GM21526 (cell line): ENCODE data around the gene CACNA2D3.
"Not testable (repeated sequence)": the region's sequence is repeated elsewhere in the genome, so short reads cannot be mapped to it uniquely, and the experiment has no call there.

Experiments used
- ATAC-seq: cut with Tn5 transposase; IDR thresholded peaks from one replicate; pipeline ENCODE4 v1.9.1; 2021; ENCODE audit warnings: moderate library complexity; ENCODE audit not compliant: unreplicated experiment, low FRiP score

CACNA2D3 gene

DNA sequence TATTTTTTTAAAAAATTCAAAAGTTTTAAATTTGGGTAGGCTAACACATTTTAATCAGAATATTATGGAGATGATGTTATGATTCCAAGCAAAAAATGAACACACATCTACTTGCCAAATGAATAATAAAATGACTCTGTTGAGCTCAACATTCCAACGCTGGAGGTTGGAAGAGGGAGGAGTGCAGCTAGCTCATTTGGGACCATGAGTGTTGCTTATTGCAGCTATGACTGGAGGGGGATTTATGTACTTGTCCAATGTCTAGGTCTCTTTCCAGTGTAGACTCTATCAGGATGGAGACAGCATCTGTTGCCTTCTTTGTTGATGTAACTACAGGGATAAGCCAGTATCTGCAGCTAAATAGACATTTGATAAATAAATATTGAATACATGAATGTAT, 310.6 kb downstream of the CACNA2D3 start:
- no peak for ATAC-seq

DNA sequence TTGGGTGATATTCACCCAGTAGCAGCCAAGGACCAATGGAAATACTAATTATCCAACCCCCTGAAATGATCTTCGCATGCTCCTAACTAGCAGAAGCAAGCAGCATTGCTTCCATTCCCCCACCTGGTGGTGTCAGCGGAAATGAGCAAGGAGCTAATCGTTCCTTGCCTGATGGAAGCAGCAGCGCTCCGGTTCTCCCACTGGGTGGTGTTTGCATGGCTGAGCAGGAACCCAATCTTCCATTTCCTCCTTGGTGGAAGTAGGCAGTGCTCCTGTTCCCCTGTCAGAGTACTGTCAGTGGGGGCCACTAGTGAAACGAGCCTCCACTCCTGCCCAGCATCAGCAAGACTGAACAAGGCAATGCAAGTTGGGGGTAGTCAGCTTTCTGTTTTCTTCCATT, 311.5 kb downstream of the CACNA2D3 start:
- no peak for ATAC-seq

GRCh38 chr3:54434756-54435155, 312.4 kb downstream of the CACNA2D3 start:
- no peak for ATAC-seq

DNA sequence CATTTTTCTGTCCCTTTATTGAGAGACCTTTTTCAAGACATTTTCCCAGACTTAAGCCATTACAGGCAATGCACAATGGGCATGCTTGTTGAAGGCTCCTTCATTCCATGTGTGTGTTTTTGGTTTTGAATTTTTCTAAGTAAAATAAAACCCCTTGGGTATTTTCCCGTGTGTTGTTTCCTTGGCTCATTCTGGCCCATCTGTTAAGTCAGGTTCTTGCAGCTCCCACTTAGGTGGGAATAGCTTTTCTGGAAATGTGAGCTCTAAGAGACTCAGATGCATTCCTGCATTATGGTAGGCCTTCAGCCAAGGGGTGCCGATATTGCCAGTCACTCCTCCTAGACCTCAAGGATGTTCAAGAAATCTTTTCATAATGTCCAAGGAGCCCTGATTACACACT, 314.9 kb downstream of the CACNA2D3 start:
- ATAC-seq: no peak

DNA sequence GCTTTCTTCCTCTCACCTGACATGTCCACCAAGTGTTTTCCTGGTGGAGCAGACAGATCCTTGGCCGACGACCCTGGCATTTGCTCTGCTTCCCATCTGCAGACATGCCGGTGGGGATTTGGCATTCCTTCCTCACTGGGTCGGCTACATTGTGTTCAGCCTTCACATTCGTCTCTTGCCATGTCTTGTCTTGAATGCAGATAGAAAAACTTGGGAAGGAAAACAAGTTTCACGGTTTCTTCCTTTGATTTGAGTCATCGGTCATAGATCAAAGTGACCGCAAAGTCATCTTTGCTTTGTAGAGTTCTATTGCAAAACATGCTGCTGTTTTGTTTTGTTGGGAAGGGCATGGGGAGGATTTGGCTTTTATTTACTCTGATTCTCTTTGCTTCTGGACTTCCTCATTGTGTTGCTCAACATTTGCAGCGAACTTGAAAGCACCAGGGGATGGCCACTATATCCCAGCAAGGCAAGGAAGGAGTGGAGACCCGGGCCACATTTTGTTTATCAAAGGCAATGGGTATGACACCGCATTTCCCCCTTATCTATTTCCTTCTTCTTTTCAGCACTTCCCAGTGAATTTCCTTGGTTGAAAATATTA, 321.3 kb downstream of the CACNA2D3 start:
- no peak for ATAC-seq

DNA sequence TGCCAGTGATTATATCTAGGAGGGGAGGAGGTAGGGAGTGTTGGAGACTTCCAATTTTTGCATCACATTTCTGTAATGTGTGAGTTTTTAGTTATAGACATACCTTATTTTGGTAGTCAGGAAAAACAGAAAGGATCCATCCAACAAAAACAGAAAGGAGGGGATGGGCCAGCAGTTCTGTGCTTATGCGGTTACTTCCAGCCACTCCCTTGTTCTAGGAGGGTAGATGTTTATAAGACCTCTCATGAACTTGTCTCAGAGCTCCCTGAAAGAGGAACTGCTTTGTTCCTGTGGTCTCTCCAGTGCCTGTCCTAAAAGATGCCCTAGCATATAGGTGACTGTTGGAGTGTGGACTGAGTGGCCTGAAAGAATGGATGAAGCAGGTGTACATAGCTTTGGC, 323.3 kb downstream of the CACNA2D3 start:
- ATAC-seq: no peak

DNA sequence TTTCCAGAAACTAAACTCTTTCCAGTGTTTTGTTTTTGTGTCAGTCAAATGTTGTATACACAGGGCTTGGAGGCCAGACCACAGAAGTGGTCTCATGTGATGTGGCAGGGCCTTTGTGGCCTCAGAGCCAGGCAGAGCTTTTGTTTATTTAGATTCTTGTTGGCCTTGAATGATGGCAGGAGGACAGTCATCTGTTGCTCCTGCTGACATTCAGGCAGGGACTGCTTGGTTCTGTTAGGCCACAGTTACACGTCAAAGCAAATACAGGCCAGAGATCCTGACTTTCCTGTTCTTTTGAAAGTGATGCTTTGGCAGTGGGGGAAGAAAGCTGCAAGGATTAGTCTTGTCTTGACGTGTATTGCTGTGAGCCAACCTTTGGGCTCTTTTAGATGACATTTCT, 325.1 kb downstream of the CACNA2D3 start:
- ATAC-seq: no peak

DNA sequence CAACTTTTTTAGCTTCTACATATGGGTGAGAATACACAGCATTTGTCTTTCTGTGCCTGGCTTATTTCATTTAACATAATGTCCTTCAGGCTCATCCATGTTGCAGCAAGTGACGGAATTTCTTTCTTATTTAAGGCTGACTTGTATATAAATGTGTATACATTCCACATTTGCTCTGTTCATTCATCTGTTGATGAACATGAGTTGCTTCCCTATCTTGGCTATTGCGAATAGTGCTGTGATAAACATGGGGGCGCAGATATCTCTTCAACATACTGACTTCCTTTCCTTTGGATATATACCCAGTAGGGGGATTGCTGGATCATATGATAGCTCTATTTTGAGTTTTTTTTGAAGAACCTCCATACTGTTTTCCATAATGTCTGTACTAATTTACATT, 332.5 kb downstream of the CACNA2D3 start:
- no peak for ATAC-seq

GRCh38 chr3:54458357-54458756, 336.0 kb downstream of the CACNA2D3 start:
- no peak for ATAC-seq

DNA sequence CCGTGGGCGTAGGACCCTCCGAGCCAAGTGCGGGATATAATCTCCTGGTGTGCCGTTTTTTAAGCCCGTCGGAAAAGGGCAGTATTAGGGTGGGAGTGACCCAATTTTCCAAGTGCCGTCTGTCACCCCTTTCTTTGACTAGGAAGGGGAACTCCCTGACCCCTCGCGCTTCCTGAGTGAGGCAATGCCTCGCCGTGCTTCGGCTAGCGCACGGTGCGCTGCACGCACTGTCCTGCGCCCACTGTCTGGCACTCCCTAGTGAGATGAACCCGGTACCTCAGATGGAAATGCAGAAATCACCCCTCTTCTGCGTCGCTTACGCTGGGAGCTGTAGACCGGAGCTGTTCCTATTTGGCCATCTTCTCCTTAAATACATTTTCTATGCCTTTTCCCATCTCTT, 342.2 kb downstream of the CACNA2D3 start:
- ATAC-seq: not testable (repeated sequence)

GRCh38 chr3:54476891-54477290, 354.5 kb downstream of the CACNA2D3 start:
- ATAC-seq: no peak

DNA sequence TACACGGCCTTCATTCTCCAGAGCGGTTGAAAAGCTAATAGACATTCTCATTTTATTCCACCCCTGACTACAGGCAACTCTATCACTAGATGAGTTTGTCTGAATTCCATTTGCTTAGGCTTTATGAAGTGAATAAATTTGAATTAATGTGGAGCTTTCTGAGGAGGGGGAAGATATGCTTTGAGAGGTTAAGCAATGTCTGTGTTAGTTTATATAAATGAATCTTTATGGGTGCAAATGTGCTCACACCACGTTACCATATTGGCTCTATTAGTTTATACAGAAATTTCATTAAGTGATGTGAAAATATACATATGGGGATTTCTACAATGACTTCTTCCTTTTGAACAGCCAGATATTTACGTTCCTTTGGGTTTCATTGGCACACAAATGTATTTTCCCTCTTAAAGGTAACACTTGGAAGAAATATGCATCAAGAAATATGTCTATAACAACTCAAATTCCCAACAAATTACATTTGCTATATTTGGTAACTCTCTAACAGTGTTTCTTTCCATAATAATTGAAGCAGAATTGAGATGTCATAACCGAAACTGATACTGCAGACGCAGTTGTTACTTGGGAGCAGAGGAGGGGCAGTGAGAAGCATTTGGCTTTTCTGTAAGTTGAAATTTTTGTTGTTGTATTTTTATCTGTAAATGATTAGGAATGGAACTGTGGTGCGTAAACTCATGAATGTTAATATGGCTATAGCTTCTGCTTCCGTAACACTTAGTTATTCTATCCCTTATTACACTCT, 359.4 kb downstream of the CACNA2D3 start:
- no peak for ATAC-seq

DNA sequence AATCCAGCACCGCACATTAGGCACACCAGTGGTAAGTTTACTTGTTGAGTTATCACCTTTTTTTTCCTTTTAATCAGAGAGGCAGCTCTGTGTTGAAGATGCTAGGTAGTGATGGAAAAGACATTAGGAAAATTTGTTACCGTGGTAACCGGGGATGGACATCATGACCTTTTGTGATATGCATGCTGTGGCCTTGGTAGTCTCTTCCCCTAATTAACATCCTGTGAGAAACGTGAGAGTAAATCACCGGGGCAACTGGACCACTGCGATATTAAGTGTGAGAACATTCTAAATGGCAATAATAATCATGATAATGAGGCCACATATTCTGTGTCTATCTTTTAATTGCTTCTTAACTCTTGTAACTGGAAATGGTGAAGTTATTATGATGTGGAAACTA, 362.0 kb downstream of the CACNA2D3 start:
- ATAC-seq: no peak

DNA sequence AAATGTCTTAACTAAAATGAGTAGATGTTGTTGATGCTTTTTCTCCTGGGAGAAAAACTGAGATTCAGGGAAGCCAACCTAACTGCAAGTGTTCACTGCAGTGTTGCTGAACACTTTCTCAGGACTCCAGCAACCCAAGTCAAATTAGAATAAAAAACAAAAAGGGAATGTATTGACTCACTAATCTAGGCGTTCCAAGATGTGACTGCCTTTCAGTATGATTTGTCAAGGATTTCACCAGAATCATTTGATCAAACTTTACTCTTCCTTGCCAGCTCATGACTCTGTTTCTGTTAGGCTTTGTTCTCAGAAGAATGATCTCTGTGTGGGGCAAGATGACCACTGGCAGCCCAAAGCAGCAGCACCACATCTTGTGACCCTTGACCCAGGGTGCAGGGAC, 364.0 kb downstream of the CACNA2D3 start:
- ATAC-seq: no peak

- ATAC-seq: no peak
These were observed 365.9 kb downstream of the CACNA2D3 start for GRCh38 chr3:54488297-54488696.

GRCh38 chr3:54494209-54494608, 371.9 kb downstream of the CACNA2D3 start:
- no peak for ATAC-seq

GRCh38 chr3:54506603-54507002, 384.3 kb downstream of the CACNA2D3 start:
- no peak for ATAC-seq

DNA sequence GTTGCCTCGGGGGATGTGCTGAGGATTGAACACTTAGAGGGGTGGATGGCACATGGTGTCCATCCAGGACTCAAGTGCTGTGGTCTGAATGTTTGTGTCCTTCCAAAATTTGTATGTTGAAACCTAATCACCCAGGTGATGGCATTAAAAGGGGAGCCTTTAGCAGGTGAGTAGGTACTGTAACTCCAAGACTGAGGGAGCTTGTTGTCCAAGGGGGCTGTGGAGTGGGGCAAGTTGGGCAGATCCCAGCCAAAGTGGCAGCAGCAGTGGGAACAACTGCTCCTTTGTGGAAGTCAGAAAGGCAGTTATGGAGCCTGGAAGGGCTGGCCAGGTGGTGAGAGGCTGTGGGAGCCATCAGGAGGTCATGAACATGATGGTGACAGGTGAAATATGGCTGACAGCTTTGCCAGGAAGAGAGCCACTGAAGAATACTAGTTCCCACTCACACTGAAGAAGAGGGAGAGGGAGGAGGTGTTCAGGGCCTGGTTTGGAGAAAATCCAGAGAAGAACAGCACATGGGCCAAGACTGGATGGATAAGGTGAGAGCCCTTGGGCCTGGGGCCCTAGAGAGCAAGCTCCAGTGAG, 385.6 kb downstream of the CACNA2D3 start:
- ATAC-seq: no peak

- no peak for ATAC-seq
These were observed 388.2 kb downstream of the CACNA2D3 start for GRCh38 chr3:54510506-54510905.

GRCh38 chr3:54511766-54512365, 389.5 kb downstream of the CACNA2D3 start:
- no peak for ATAC-seq

GRCh38 chr3:54514006-54514405, 391.7 kb downstream of the CACNA2D3 start:
- no peak for ATAC-seq

- ATAC-seq: no peak
These were observed 392.1 kb downstream of the CACNA2D3 start for GRCh38 chr3:54514416-54514815.
